Testis (tissue), 5 donors: ENCODE measurements around the gene SERINC2. TPM values are rescaled to one million over a fixed set of nuclear protein-coding genes. Genes with fewer than 3 reads are reported as not detected.

Experiments used
- DNase-seq: peaks from one replicate; pipeline ENCODE4 v3.0.0-alpha.2; 2019
- H3K27ac ChIP-seq, 2 donors: fragments of 200-600 bp; sonication (generic); one replicate each; pipeline ENCODE4 v1.5.1; 2019
- H3K27me3 ChIP-seq: fragments of 200-600 bp; sonication (generic); one replicate; pipeline ENCODE4 v1.5.1; 2019
- H3K36me3 ChIP-seq: fragments of 200-600 bp; sonication (generic); one replicate; pipeline ENCODE4 v1.5.1; 2017; ENCODE audit warnings: low read depth; ENCODE audit errors: missing control alignments
- H3K4me1 ChIP-seq: fragments of 200-600 bp; sonication (generic); one replicate; pipeline ENCODE4 v1.5.1; 2019
- H3K4me3 ChIP-seq, 2 donors: fragments of 200-600 bp; sonication (generic); one replicate each; pipeline ENCODE4 v1.5.1; 2017 to 2019
- H3K9me3 ChIP-seq: fragments of 200-600 bp; sonication (generic); one replicate; pipeline ENCODE4 v1.5.1; 2017
- POLR2A ChIP-seq: fragments of 450-650 bp; IDR thresholded peaks from one replicate; pipeline ENCODE4 v1.6.1; 2017; ENCODE audit warnings: antibody characterized with exemption, mild to moderate bottlenecking, moderate library complexity
- WGBS, 2 donors: methylation state at CpG; one replicate each; pipeline ENCODE4 v1.1.5; 2018; 5-methylcytosine and 5-hydroxymethylcytosine counted together
- intact Hi-C: fragments of 100-400 bp; cut with DNase I; formaldehyde crosslinking; loops from one replicate; pipeline ENCODE4 v1.15.1; 2023; ENCODE audit warnings: low total_unique reads
- long read RNA-seq, 2 donors: transcript quantifications; one replicate each; lab custom pipeline, GENCODE V29; 2026
- polyA plus RNA-seq: library from polyadenylated mRNA; stranded (reverse); fragments of 350-450 nt; fragmentation: Illumina TruSeq; extraction: RNeasy Lipid Tissue Mini Kit (QIAGEN cat#74804); gene quantifications from one replicate; pipeline ENCODE4 v1.2.3, GENCODE V29; 2014; ENCODE audit warnings: low read depth, low replicate concordance; ENCODE audit not compliant: insufficient read depth
- total RNA-seq, 2 donors: library from RNA; depleted of rRNA; stranded (reverse); fragments of >200 nt; gene quantifications; one replicate each; pipeline ENCODE4 v1.2.3, GENCODE V29; 2016
- TF ChIP-seq, protein P1 (sequence below), 3 experiments: fragments of 450-650 bp in 2 of 3; fragments of 200-600 bp in 1 of 3; sonication (generic) in 1 of 3; IDR thresholded peaks; one replicate each; pipeline ENCODE4 v1.5.1; 2016 to 2019; ENCODE audit warnings: antibody characterized with exemption in 3 of 3, mild to moderate bottlenecking in 2 of 3, moderate library complexity in 1 of 3

SERINC2 gene
- total RNA-seq, result 10 to 100 TPM; 10.8 to 21.7 TPM
- polyA plus RNA-seq, result 9.5 TPM
- long read RNA-seq, donor 1, partial matches to known transcripts, result 0 of 1 reads
- long read RNA-seq, donor 1, other reads (novel, unspliced or antisense), result 0 of 1 reads
- long read RNA-seq, donor 2, partial matches to known transcripts, result 0 of 2 reads
- long read RNA-seq, donor 2, other reads (novel, unspliced or antisense), result 0 of 2 reads

DNA sequence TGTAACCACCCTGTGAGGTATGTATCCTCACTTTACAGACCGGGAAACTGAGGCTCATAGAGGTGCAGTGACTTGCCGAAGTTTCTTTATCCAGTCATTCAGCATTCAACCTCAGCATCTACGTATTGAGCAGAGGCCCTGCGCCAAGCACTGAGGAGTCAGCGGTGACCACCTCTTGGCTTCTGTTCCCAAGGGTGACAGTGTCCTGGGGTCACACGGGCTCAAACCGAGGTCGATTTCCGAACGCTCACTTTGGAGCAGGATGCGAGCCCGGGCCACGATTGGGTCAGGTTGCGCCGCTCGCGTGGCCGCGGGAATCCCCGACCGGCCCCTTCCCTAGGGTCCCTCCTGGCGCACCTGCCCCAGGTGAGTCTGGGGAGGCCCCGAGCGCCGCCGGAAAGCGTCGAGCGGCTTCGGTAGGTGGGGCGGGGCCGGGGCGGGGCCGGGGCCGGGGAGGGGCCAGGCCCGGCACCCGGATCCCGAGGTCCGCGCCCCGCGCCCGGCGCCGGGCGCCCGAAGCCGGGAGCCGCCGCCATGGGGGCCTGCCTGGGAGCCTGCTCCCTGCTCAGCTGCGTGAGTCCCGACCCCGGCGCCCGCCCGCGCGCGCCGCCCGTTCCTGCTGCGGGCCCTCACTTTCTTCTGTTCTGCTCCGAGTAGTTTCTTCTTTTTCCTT, at the start of gene SERINC2:
SERINC2 (plus strand) TSS at position 482 of the 673 bp plus-strand sequence; CDS start at position 535, 53 bp downstream.
- H3K4me3 ChIP-seq, result peak within 1 kb of the TSS; percentile 55 to 78
- TF ChIP-seq, protein P1, sequence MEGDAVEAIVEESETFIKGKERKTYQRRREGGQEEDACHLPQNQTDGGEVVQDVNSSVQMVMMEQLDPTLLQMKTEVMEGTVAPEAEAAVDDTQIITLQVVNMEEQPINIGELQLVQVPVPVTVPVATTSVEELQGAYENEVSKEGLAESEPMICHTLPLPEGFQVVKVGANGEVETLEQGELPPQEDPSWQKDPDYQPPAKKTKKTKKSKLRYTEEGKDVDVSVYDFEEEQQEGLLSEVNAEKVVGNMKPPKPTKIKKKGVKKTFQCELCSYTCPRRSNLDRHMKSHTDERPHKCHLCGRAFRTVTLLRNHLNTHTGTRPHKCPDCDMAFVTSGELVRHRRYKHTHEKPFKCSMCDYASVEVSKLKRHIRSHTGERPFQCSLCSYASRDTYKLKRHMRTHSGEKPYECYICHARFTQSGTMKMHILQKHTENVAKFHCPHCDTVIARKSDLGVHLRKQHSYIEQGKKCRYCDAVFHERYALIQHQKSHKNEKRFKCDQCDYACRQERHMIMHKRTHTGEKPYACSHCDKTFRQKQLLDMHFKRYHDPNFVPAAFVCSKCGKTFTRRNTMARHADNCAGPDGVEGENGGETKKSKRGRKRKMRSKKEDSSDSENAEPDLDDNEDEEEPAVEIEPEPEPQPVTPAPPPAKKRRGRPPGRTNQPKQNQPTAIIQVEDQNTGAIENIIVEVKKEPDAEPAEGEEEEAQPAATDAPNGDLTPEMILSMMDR (IDR thresholded peaks at IDR 0.05), result no peak
- no peak for TF ChIP-seq POLR2A
- H3K27ac ChIP-seq, result peak within 1 kb of the TSS in 1 of 2 donors; percentile 24
- DNase-seq, result peak; percentile 46
- intact Hi-C loops, result no loop called here
- peaks cover 3% of the 10 kb centered on the region for H3K4me1 ChIP-seq
- no peaks in the 10 kb centered on the region for H3K27me3 ChIP-seq
- 1 to 2% methylated on average over 29 to 47 of the region's 63 CpGs for WGBS, 2 donors
- H3K36me3 ChIP-seq, result no peaks in the 10 kb centered on the region
- no peaks in the 10 kb centered on the region for H3K9me3 ChIP-seq

DNA sequence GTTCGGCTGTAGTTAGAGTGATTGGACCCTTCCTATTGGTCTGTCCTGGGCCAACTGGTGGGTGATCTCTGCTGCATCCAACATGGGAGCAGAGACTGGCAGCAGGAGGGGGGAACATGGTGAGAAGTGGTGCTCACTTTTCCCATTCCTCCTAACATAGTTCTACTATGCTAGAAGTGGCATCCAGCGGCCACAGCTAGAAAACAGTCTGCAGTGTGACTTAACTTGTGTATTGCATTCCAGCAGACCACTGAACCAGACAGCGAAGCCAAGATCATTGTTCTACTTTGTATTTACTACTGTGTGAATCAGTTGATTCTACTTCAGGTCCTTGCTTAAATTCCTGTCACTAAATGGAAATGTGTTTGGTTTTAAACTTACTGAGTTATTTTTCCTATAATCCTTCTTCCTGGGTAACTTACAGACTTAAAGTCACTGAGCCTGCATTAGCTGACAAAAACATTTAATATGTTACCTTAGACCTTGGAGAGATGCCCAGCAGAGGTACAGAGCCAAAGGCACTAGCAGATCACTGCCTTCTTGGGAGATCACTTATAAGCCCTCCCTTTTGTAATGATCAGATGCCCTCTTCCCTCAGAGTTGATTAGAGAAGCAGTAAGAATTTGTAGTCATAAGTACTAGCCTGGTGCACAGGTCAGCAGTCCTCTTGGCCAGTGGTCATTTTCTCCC, 48.3 kb upstream of the SERINC2 start:
- DNase-seq, result no peak
- intact Hi-C loops, result no loop called here

DNA sequence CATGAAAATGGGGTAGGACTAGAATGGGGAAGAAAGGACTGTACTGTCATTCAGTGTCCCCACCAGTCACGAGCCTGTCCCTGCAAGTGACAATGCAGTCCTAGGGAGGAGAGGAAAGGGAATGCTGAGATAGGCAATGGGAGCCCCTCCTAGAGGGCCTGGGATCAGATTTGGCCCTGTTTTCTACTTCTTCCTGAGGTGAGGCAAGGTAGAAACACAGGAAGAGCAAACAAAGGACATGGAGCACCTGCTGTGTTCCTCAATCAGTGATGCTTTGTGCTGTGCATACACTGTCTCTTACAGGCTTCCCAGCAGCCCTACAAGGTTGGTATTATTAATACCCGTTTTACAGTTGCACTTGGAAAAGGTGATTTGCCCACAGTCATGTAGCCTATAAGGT, 46.2 kb upstream of the SERINC2 start:
- H3K36me3 ChIP-seq, result no peaks in the 10 kb centered on the region
- no peak for DNase-seq
- no peak overlapping the region for H3K4me3 ChIP-seq
- no peaks in the 10 kb centered on the region for H3K27me3 ChIP-seq
- intact Hi-C loops, result no loop called here
- 70 to 84% methylated on average over 2 of the region's 2 CpGs for WGBS, 2 donors
- no peaks in the 10 kb centered on the region for H3K9me3 ChIP-seq
- no peak overlapping the region for H3K27ac ChIP-seq
- peaks cover 35% of the 10 kb centered on the region for H3K4me1 ChIP-seq
- no peak for TF ChIP-seq POLR2A
- TF ChIP-seq, protein P1 (IDR thresholded peaks at IDR 0.05), result no peak

More for the DNA sequence above, 48.3 kb upstream of the SERINC2 start:
- WGBS, 2 donors, result 92 to 97% methylated on average over 3 of the region's 3 CpGs
- no peak overlapping the region for H3K4me3 ChIP-seq
- peaks cover 14% of the 10 kb centered on the region for H3K4me1 ChIP-seq
- TF ChIP-seq POLR2A, result no peak
- TF ChIP-seq, protein P1 (IDR thresholded peaks at IDR 0.05), result no peak
- H3K27ac ChIP-seq, result no peak overlapping the region
- H3K9me3 ChIP-seq, result no peaks in the 10 kb centered on the region
- H3K27me3 ChIP-seq, result no peaks in the 10 kb centered on the region
- H3K36me3 ChIP-seq, result no peaks in the 10 kb centered on the region

DNA sequence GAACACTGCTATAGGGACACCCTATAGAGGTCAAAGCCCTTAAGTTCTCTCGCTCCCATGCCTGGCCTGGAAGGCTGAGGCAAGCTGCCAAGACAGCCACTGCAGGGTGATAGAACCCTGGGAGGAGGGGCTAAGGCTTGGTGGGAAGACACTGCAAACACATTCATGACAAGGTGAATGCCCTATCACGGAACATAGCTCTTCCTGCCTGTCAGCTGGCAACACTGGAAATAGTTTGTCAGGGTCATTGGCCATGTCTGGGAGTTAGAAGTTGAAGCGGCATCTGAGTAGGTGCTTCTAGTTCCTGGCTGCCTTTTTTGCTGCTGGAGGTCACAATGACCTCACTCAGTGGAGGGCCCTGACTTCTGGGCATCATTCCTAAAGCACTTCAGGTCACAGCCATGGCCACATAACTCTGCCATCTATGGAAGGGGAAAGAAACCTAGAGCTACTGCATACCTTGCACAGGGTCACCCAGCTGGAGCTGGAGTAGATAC, 44.4 kb upstream of the SERINC2 start:
- Histone ChIP-seq H3K4me1 (peaks cover 51% of the 10 kb centered on the region), H3K27ac (no peak overlapping the region), H3K36me3 (no peaks in the 10 kb centered on the region), H3K4me3 (no peak overlapping the region), H3K9me3 (no peaks in the 10 kb centered on the region), H3K27me3 (no peaks in the 10 kb centered on the region)
- intact Hi-C loops, result no loop called here
- 34 to 68% methylated on average over 3 of the region's 3 CpGs for WGBS, 2 donors
- TF ChIP-seq, protein P1 (IDR thresholded peaks at IDR 0.05), result no peak
- TF ChIP-seq POLR2A, result no peak
- DNase-seq, result peak; percentile 66
